CD14-positive monocyte (primary cell): ENCODE data around the gene HS3ST4. TPM values are rescaled to one million over a fixed set of nuclear protein-coding genes. Genes with fewer than 3 reads are reported as not detected.

Experiments used
- DNase-seq, 3 donors: peaks; one replicate each; pipeline ENCODE4 v3.0.0-alpha.2; 2011 to 2022
- H2AFZ ChIP-seq: 2 replicates; pipeline ENCODE4 v1.6.0; 2012; ENCODE audit warnings: mild to moderate bottlenecking, low read depth, low read length, inconsistent platforms; ENCODE audit not compliant: insufficient read depth, poor library complexity, severe bottlenecking
- H3K27ac ChIP-seq, 2 donors: 1 replicate in 1 of 2; 2 replicates in 1 of 2; pipeline ENCODE4 v1.5.1; 2012 to 2013; ENCODE audit warnings: low read length in 2 of 2, control low read depth in 1 of 2, inconsistent platforms in 1 of 2, low read depth in 1 of 2, mild to moderate bottlenecking in 1 of 2
- H3K27me3 ChIP-seq, 2 donors: one replicate each; pipeline versions ENCODE4 v1.6.0 to v1.6.1; 2011 to 2013; ENCODE audit warnings: low read length in 2 of 2; ENCODE audit not compliant: control insufficient read depth in 2 of 2, insufficient read depth in 2 of 2
- H3K36me3 ChIP-seq, 2 donors: replicated peaks in 1 of 2; 1 replicate in 1 of 2; 2 replicates in 1 of 2; pipeline versions ENCODE4 v1.5.1 to v1.6.1; 2012 to 2013; ENCODE audit warnings: low read length in 2 of 2, control low read depth in 1 of 2, inconsistent platforms in 1 of 2, mild to moderate bottlenecking in 1 of 2; ENCODE audit not compliant: insufficient read depth in 2 of 2, control insufficient read depth in 1 of 2
- H3K4me1 ChIP-seq, 2 donors: 1 replicate in 1 of 2; 2 replicates in 1 of 2; pipeline versions ENCODE4 v1.5.1 to v1.6.1; 2012 to 2013; ENCODE audit warnings: low read length in 2 of 2, control low read depth in 1 of 2, inconsistent platforms in 1 of 2, mild to moderate bottlenecking in 1 of 2, moderate library complexity in 1 of 2; ENCODE audit not compliant: insufficient read depth in 2 of 2, control insufficient read depth in 1 of 2
- H3K4me2 ChIP-seq: replicated peaks from 2 replicates; pipeline ENCODE3; 2012; ENCODE audit warnings: low read length, moderate library complexity, mild to moderate bottlenecking; ENCODE audit not compliant: poor library complexity, severe bottlenecking; ENCODE audit errors: extremely low read depth
- H3K4me3 ChIP-seq, 3 experiments: fragments of 200-600 bp in 1 of 3; sonication (generic) in 1 of 3; replicated peaks in 1 of 3; 1 replicate in 2 of 3; 2 replicates in 1 of 3; pipeline ENCODE4 v1.5.1; 2011 to 2013; ENCODE audit warnings: low read length in 3 of 3, mild to moderate bottlenecking in 3 of 3, control low read depth in 2 of 3, low read depth in 2 of 3, inconsistent platforms in 1 of 3, moderate library complexity in 1 of 3
- H3K79me2 ChIP-seq: 2 replicates; pipeline ENCODE4 v1.6.0; 2012; ENCODE audit warnings: mild to moderate bottlenecking, control low read depth, inconsistent platforms, low read length, moderate library complexity; ENCODE audit not compliant: insufficient read depth
- H3K9ac ChIP-seq: 2 replicates; pipeline ENCODE4 v1.6.0; 2017; ENCODE audit warnings: low read length, mild to moderate bottlenecking; ENCODE audit not compliant: insufficient read depth, poor library complexity, severe bottlenecking
- H3K9me3 ChIP-seq, 2 donors: replicated peaks in 1 of 2; 1 replicate in 1 of 2; 2 replicates in 1 of 2; pipeline versions ENCODE4 v1.5.1 to v1.6.1; 2012 to 2013; ENCODE audit warnings: low read length in 2 of 2, control low read depth in 1 of 2; ENCODE audit not compliant: control insufficient read depth in 1 of 2, insufficient read depth in 1 of 2
- H4K20me1 ChIP-seq: 2 replicates; pipeline ENCODE4 v1.6.0; 2012; ENCODE audit warnings: mild to moderate bottlenecking, low read length, control low read depth, moderate library complexity; ENCODE audit not compliant: insufficient read depth
- H3K27ac Mint-ChIP-seq, 7 donors: one replicate each; pipeline ENCODE4 v1.8.0; 2020; ENCODE audit warnings: mild to moderate bottlenecking in 7 of 7, mixed read lengths in 7 of 7, moderate library complexity in 6 of 7, inconsistent platforms in 2 of 7
- H3K27me3 Mint-ChIP-seq, 3 donors: one replicate each; pipeline ENCODE4 v1.8.0; 2021 to 2022; ENCODE audit warnings: low read depth in 3 of 3, mild to moderate bottlenecking in 3 of 3, mixed read lengths in 3 of 3, moderate library complexity in 3 of 3, inconsistent platforms in 1 of 3
- H3K36me3 Mint-ChIP-seq, 2 donors: one replicate each; pipeline ENCODE4 v1.8.0; 2020; ENCODE audit warnings: mixed read lengths in 2 of 2, inconsistent platforms in 1 of 2, mild to moderate bottlenecking in 1 of 2
- H3K4me1 Mint-ChIP-seq: one replicate; pipeline ENCODE4 v1.8.0; 2020; ENCODE audit warnings: mild to moderate bottlenecking, mixed read lengths
- H3K4me3 Mint-ChIP-seq, 2 donors: one replicate each; pipeline ENCODE4 v1.8.0; 2020; ENCODE audit warnings: mild to moderate bottlenecking in 2 of 2, mixed read lengths in 2 of 2, moderate library complexity in 1 of 2
- H3K9me3 Mint-ChIP-seq, 7 donors: one replicate each; pipeline ENCODE4 v1.8.0; 2020 to 2022; ENCODE audit warnings: mixed read lengths in 7 of 7, mild to moderate bottlenecking in 6 of 7, moderate library complexity in 6 of 7, inconsistent platforms in 2 of 7
- CTCF ChIP-seq: fragments of 200-600 bp; IDR thresholded peaks from one replicate; pipeline ENCODE4 v1.8.0; 2022; ENCODE audit warnings: antibody characterized with exemption, mild to moderate bottlenecking
- WGBS: methylation state at CpG from one replicate; pipeline ENCODE4 v1.1.5; 2013; ENCODE audit warnings: missing lambda C conversion rate; ENCODE audit not compliant: insufficient coverage; 5-methylcytosine and 5-hydroxymethylcytosine counted together
- intact Hi-C, 2 donors: fragments of 100-400 bp; cut with micrococcal nuclease; formaldehyde crosslinking; loops; one replicate each; pipeline versions ENCODE4 v1.15.0 to v1.15.1; 2023
- polyA plus RNA-seq, 3 donors: library from polyadenylated mRNA; depleted of rRNA in 1 of 3; unstranded in 2 of 3; stranded (reverse) in 1 of 3; fragments of 300-500 nt in 2 of 3; fragments of >200 nt in 1 of 3; fragmentation: Illumina TruSeq in 2 of 3; gene quantifications; 1 replicate in 2 of 3; 2 replicates in 1 of 3; pipeline ENCODE4 v1.2.3, GENCODE V29; 2012 to 2021

Gene HS3ST4
- polyA plus RNA-seq, 3 donors = not detected

GRCh38 chr16:25910971-25911370, 219.2 kb downstream of the HS3ST4 start:
- Histone ChIP-seq H3K79me2 (no peaks in the 10 kb centered on the region), H3K27me3 (no peaks in the 10 kb centered on the region), H3K4me2 (no peak overlapping the region), H3K27ac (no peak overlapping the region), H3K9ac (no peak overlapping the region), H4K20me1 (no peaks in the 10 kb centered on the region), H3K36me3 (no peaks in the 10 kb centered on the region), H3K4me1 (no peaks in the 10 kb centered on the region), H3K9me3 (no peaks in the 10 kb centered on the region), H2AFZ (no peak overlapping the region), H3K4me3 (no peak overlapping the region)
- H3K4me3 Mint-ChIP-seq = no peak overlapping the region
- peaks cover 0 to 2% (median 0%) of the 10 kb centered on the region in 3 donors for H3K27me3 Mint-ChIP-seq
- H3K36me3 Mint-ChIP-seq = no peaks in the 10 kb centered on the region
- DNase-seq = no peak
- no peak for TF ChIP-seq CTCF
- no peaks in the 10 kb centered on the region for H3K4me1 Mint-ChIP-seq
- WGBS = 68% methylated on average over 2 of the region's 2 CpGs
- H3K9me3 Mint-ChIP-seq = no peaks in the 10 kb centered on the region
- intact Hi-C loops = no loop called here
- no peak overlapping the region for H3K27ac Mint-ChIP-seq

GRCh38 chr16:25912321-25912720, 220.6 kb downstream of the HS3ST4 start:
- Histone ChIP-seq H3K4me3 (no peak overlapping the region), H4K20me1 (no peaks in the 10 kb centered on the region), H3K36me3 (no peaks in the 10 kb centered on the region), H3K4me1 (no peaks in the 10 kb centered on the region), H3K9me3 (no peaks in the 10 kb centered on the region), H3K27ac (no peak overlapping the region), H3K27me3 (no peaks in the 10 kb centered on the region), H3K9ac (no peak overlapping the region), H3K79me2 (no peaks in the 10 kb centered on the region), H3K4me2 (no peak overlapping the region), H2AFZ (no peak overlapping the region)
- intact Hi-C loops = no loop called here
- 58% methylated on average over 4 of the region's 5 CpGs for WGBS
- no peak overlapping the region for H3K4me3 Mint-ChIP-seq
- no peak overlapping the region for H3K27ac Mint-ChIP-seq
- H3K4me1 Mint-ChIP-seq = no peaks in the 10 kb centered on the region
- H3K27me3 Mint-ChIP-seq = peaks cover 0 to 3% (median 2%) of the 10 kb centered on the region in 3 donors
- no peaks in the 10 kb centered on the region for H3K36me3 Mint-ChIP-seq
- H3K9me3 Mint-ChIP-seq = peaks cover 0 to 2% (median 0%) of the 10 kb centered on the region in 7 donors
- DNase-seq = no peak
- no peak for TF ChIP-seq CTCF
